Stimulated activated CD4-positive, alpha-beta T cell treated with anti-CD3 and anti-CD28 coated beads, TNF-alpha, amount 100 ng/mL, for 4 hours (primary cell): ENCODE data around the gene ANP32A.
"Not testable (repeated sequence)": the region's sequence is repeated elsewhere in the genome, so short reads cannot be mapped to it uniquely, and the experiment has no call there.

Experiments used
- DNase-seq, 3 experiments: peaks; one replicate each; pipeline ENCODE4 v3.0.0-alpha.2; 2020; ENCODE audit warnings: low read depth in 3 of 3

Gene ANP32A

GRCh38 chr15:68820295-68821189 is at the start of gene ANP32A:
Gene ANP32A (minus strand): TSS chr15:68820895. CDS start chr15:68820751, 144 bp downstream.
- peak; percentile 94 to 98 (median 96) for DNase-seq

GRCh38 chr15:68868296-68868695 is 47.6 kb upstream of the ANP32A start:
- no peak for DNase-seq

DNA sequence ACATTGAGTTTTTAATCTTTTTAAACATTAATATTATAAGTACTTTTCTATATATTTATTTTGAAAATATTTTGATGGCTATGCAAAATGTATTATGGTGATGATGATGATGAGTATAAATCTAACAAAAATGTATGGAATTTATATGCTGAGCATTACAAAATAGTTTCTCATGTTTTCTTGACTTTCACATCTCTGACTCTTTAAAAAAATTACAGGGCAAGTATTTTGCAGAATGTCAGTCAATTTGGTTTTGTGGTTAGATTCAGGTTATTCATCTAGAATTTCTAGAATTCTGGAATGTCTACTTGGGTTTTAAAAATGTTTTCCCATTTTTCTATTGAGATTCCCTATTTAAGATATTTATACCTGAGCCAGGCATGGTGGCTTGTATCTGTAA is 41.7 kb upstream of the ANP32A start:
- DNase-seq = no peak

- not testable (repeated sequence) for DNase-seq
Observed at GRCh38 chr15:68858666-68859065, 38.0 kb upstream of the ANP32A start.

- not testable (repeated sequence) for DNase-seq
Observed at GRCh38 chr15:68857443-68857842, 36.7 kb upstream of the ANP32A start.

DNA sequence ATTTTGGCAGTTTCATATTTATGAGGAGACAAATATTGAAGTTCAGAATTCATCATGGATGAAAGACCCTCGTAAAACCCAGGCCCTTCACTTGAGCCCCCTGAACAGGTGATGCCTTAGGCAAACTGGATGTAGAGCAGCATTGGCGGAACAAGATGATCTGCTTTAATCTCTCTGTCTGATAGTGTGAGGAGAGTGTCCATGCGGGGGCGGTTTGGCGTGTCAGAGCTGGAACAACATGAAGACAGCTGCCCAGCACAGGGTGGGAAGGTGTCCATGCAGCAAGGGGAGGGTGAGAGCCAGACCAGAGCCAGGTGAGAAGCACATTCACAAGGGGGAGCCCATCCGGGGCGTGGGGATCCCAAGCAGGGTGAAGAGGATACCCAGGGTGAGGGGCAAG is 31.8 kb upstream of the ANP32A start:
- DNase-seq = no peak

DNA sequence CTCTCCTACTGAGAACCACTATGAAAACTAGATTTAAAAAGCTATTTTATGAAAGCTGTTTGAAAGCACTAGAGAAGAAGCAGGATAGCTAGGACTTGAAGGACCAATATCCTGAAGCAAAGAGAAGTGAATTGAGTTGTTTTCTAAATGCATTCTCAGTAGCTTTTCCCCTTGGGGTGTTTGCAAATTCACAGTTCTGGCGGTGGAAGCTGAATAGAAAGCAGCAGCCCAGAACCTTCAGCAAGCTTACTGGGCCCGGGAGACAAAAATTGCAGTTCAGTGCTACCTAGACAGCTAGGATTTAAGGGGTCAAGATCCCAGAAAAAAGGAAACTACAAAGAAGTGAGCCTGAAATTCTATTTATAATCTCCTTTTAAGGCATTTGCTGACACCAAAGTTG is 31.3 kb upstream of the ANP32A start:
- no peak for DNase-seq

DNA sequence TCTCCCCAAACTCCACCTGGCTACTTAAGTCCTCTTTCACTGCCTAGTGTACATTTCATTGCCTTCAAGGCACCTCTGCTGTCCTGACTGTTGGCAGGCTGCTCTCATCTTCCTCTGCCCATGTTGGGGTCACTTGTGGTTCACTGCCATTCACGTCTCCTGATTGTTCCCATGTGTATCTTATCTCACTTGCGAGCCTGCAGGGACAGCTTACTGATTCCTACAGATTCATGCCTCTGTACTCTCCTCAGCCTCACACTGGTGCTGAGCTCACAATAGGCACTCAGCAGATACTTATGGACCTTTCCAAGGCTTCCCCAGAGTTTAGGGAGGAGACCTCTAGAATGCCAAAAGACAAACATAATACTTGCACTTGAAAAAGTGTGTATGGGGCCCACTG is 28.8 kb upstream of the ANP32A start:
- DNase-seq = no peak

DNA sequence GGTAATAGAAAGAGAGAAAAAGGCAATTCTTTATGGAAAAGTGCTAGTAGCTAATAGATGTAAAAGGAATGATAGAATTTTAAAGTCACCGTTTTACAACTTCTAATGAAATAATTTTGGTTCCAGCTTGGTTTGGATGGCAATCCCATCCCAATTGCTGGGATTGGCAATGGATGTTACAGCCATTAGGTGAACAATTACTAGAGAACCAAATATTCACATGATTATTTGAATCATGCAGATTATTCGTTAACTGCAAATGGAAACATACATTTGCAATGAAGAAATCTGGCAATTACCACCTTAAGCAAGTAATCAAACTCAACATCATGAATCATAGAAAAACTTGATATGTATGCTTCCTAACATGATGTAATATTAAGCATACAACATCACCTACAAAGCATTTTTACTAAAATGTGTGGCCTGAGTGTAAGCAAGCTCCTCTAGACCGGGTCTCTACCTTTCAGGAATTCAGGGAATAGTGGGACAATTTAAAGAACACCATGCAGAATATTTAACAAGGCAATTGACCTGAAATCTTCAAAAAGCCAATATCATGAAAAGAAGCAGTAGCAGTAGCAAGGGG is 26.2 kb upstream of the ANP32A start:
- no peak for DNase-seq

GRCh38 chr15:68844856-68845550 is 24.3 kb upstream of the ANP32A start:
- no peak for DNase-seq

DNA sequence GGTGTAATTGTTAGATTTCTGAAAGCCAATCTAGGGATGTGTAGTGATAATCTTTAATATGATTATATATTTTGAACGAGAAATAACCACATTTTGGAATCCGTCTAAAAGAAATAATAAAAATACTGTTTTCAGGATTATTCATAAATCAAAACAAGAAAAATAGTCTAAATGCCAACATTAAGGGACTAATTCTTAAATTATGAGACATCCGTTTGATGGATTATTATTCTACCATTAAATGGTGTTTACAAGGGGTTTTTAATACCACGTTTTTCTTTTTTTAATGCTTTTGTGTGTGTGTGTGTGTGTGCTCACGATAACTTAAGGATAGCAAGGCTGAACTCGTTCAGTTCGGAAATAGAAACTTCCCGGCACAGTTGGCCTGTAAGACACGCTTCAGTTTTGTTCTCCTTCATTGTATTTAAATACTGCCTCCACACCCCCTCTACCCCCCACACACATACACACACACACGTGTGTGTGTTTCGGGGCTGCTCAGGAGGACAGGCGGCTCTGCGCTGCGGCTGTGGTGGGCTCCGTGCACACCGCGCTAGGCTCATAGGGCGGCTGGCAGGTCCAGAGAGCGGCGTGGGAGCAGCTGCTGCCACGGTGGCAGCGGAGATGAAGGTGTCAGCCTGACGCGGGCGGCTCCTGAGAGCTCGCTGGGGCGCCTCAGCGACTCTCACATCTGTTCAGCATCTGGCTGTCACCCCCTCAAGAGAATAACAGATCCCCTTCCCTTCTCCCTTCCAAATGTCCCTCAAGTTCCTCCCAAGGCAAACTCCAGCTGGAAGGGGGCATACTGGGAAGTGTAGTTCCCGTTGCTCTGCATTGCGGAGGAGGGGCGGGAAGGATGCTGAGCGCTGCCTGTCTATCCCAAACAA is 23.0 kb upstream of the ANP32A start:
- DNase-seq = no peak

GRCh38 chr15:68842958-68843357 is 22.3 kb upstream of the ANP32A start:
- no peak for DNase-seq

- DNase-seq = no peak
Observed at GRCh38 chr15:68834346-68834745, 13.7 kb upstream of the ANP32A start.

DNA sequence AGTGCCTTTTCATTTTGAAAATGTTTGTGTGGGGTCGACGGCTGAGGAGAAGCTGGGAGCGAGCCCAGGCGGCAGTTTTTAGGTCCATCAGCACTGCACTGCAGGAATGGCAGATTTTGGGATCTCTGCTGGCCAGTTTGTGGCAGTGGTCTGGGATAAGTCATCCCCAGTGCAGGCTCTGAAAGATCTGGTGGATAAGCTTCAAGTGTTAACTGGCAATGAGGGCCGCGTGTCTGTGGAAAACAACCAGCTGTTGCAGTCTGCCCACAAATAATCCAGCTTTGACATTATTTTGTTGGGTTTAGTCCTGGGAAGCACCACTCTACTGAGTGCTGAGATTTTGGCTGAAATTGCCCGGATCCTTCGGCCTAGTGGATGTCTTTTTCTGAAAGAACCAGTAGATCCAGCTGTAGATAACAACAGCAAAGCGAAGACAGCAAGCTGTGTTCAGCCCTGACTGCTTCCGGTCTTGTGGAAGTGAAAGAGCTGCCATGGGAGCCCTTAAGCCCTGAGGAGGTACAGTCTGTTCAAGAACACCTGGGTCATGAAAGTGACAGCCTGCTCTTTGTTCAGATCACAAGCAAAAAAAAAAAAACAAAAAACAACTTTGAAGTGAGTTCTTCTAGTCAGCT is 13.1 kb upstream of the ANP32A start:
- DNase-seq = no peak

GRCh38 chr15:68830141-68830785 is 9.6 kb upstream of the ANP32A start:
- DNase-seq = no peak

DNA sequence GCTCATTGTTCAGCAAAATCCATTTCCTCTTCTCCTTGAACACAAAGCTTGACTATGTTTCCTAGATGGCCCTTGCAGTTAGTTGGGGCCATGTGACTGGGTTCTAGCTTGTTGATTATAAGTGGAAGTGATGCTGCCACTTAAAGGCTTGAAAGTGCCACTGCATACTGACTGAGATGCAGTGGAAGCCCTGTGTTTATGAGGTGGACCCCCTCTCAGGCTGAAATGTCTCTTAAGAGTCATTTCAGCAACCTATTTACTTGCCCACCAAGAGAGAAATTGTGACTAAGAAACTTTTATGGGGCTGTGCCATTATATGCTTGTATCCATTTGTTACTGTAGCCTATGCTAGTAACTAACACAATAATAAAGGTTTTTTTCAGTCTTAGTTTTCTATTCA is 8.4 kb upstream of the ANP32A start:
- DNase-seq = no peak

GRCh38 chr15:68823561-68823960 is 2.9 kb upstream of the ANP32A start:
- DNase-seq = no peak

- DNase-seq = no peak
Observed at GRCh38 chr15:68822818-68823217, 2.1 kb upstream of the ANP32A start.

GRCh38 chr15:68821841-68822381 is 1.2 kb upstream of the ANP32A start:
- no peak for DNase-seq

- no peak for DNase-seq
Observed at GRCh38 chr15:68821190-68821840, 620 bp upstream of the ANP32A start.
